Stimulated activated CD4-positive, alpha-beta T cell treated with anti-CD3 and anti-CD28 coated beads, Interleukin-1b, Interleukin-23, amount 100 ng/mL, for 24 hours (primary cell): ENCODE measurements around the gene MAPT.

Experiments
- DNase-seq, 4 experiments: peaks; one replicate each; pipeline ENCODE4 v3.0.0-alpha.2; 2020; ENCODE audit warnings: low read depth in 4 of 4, low spot score in 1 of 4

The MAPT gene

GRCh38 chr17:45969726-45970125 lies 75.4 kb downstream of the MAPT start:
- DNase-seq: no peak

GRCh38 chr17:45970659-45971058 lies 76.3 kb downstream of the MAPT start:
- no peak for DNase-seq

- DNase-seq: no peak
Measured at GRCh38 chr17:45971698-45972141, 77.4 kb downstream of the MAPT start.

- no peak for DNase-seq
Measured at GRCh38 chr17:45972531-45972930, 78.2 kb downstream of the MAPT start.

- DNase-seq: no peak
Measured at GRCh38 chr17:45973099-45973780, 78.9 kb downstream of the MAPT start.

- DNase-seq: no peak
Measured at GRCh38 chr17:45973946-45974859, 79.8 kb downstream of the MAPT start.

- no peak for DNase-seq
Measured at GRCh38 chr17:45974916-45975630, 80.7 kb downstream of the MAPT start.

GRCh38 chr17:45975640-45976295 lies 81.4 kb downstream of the MAPT start:
- no peak for DNase-seq

GRCh38 chr17:45976391-45976754 lies 82.0 kb downstream of the MAPT start:
- DNase-seq: no peak

- DNase-seq: no peak
Measured at GRCh38 chr17:45976755-45977505, 82.6 kb downstream of the MAPT start.

GRCh38 chr17:45977506-45977824 lies 83.1 kb downstream of the MAPT start:
- DNase-seq: no peak

- no peak for DNase-seq
Measured at GRCh38 chr17:45977976-45978626, 83.7 kb downstream of the MAPT start.

GRCh38 chr17:45979137-45979536 lies 84.8 kb downstream of the MAPT start:
- no peak for DNase-seq

GRCh38 chr17:45980855-45981254 lies 86.5 kb downstream of the MAPT start:
- DNase-seq: no peak

GRCh38 chr17:45981306-45981705 lies 87.0 kb downstream of the MAPT start:
- no peak for DNase-seq

- DNase-seq: no peak
Measured at GRCh38 chr17:45982791-45983613, 88.6 kb downstream of the MAPT start.

- no peak for DNase-seq
Measured at GRCh38 chr17:45983614-45984310, 89.4 kb downstream of the MAPT start.

- DNase-seq: no peak
Measured at GRCh38 chr17:45984368-45984767, 90.0 kb downstream of the MAPT start.

GRCh38 chr17:45985447-45985846 lies 91.1 kb downstream of the MAPT start:
- DNase-seq: no peak
